ENCODE results near the gene IAPP.

The IAPP gene

GRCh38 chr12:21343636-21344035, 29.1 kb upstream of the IAPP start:
- H3K4me1 ChIP-seq (ENCODE audit: control insufficient read depth in 2 of 2, insufficient read depth in 1 of 2, low read depth in 1 of 2, low read length in 2 of 2): no peaks in the 10 kb centered on the region
- H2BK15ac ChIP-seq (ENCODE audit: low read length): no peak overlapping the region
- H3K9ac ChIP-seq (ENCODE audit: low read depth, low read length, poor library complexity): no peak overlapping the region
- H4K8ac ChIP-seq (ENCODE audit: low read depth, low read length): no peak overlapping the region
- H3K27ac ChIP-seq (replicated peaks; ENCODE audit: low read length): no peak overlapping the region
- H3K79me1 ChIP-seq (ENCODE audit: low read depth, low read length): no peaks in the 10 kb centered on the region
- no peak overlapping the region for H3K14ac ChIP-seq (ENCODE audit: low read length)
- no peaks in the 10 kb centered on the region for H3K9me3 ChIP-seq (replicated peaks in 1 of 2; ENCODE audit: control insufficient read depth in 2 of 2, insufficient read depth in 1 of 2, low read depth in 1 of 2, low read length in 2 of 2)
- H3K18ac ChIP-seq (ENCODE audit: low read length): no peak overlapping the region
- H3K4me3 ChIP-seq (ENCODE audit: low read length in 2 of 2): no peak overlapping the region
- H3K27me3 ChIP-seq (ENCODE audit: control insufficient read depth in 3 of 3, insufficient read depth in 3 of 3, low read depth in 1 of 3, low read length in 3 of 3): no peaks in the 10 kb centered on the region
- H3K36me3 ChIP-seq (replicated peaks in 1 of 2; ENCODE audit: control insufficient read depth in 2 of 2, insufficient read depth in 2 of 2, low read length in 2 of 2): no peaks in the 10 kb centered on the region
- no peak for DNase-seq (ENCODE audit: low spot score)
- H3K23ac ChIP-seq (ENCODE audit: low read depth, low read length, poor library complexity): no peak overlapping the region
- no peak overlapping the region for H3K4ac ChIP-seq (ENCODE audit: low read length)
- no peak overlapping the region for H2AK5ac ChIP-seq (ENCODE audit: low read depth, low read length)
- H2BK5ac ChIP-seq (ENCODE audit: low read length): no peak overlapping the region
- H3K4me2 ChIP-seq (ENCODE audit: insufficient read depth, low read length, poor library complexity, severe bottlenecking): no peak overlapping the region
- no peak overlapping the region for H4K91ac ChIP-seq (ENCODE audit: low read depth, low read length, poor library complexity)
- no peak overlapping the region for H2BK120ac ChIP-seq (ENCODE audit: low read depth, low read length)
- no peak overlapping the region for H2AFZ ChIP-seq (ENCODE audit: low read length)
- no peak overlapping the region for H2BK12ac ChIP-seq (ENCODE audit: low read length)

GRCh38 chr12:21346542-21347205, 26.0 kb upstream of the IAPP start:
- H3K4ac ChIP-seq (ENCODE audit: low read length): no peak overlapping the region
- H3K4me1 ChIP-seq (ENCODE audit: control insufficient read depth in 2 of 2, insufficient read depth in 1 of 2, low read depth in 1 of 2, low read length in 2 of 2): no peaks in the 10 kb centered on the region
- no peak overlapping the region for H3K23ac ChIP-seq (ENCODE audit: low read depth, low read length, poor library complexity)
- no peak overlapping the region for H3K4me3 ChIP-seq (ENCODE audit: low read length in 2 of 2)
- H2AFZ ChIP-seq (ENCODE audit: low read length): no peak overlapping the region
- H2BK12ac ChIP-seq (ENCODE audit: low read length): no peak overlapping the region
- no peak for DNase-seq (ENCODE audit: low spot score)
- no peak overlapping the region for H2BK15ac ChIP-seq (ENCODE audit: low read length)
- H2BK5ac ChIP-seq (ENCODE audit: low read length): no peak overlapping the region
- no CpG with 5 or more reads among the region's 1 CpG for whole genome bisulfite sequencing, 2 donors (ENCODE audit: extremely low coverage in 2 of 2, insufficient read length in 2 of 2, insufficient replicate concordance in 1 of 2)
- no peaks in the 10 kb centered on the region for H3K36me3 ChIP-seq (replicated peaks in 1 of 2; ENCODE audit: control insufficient read depth in 2 of 2, insufficient read depth in 2 of 2, low read length in 2 of 2)
- no peak overlapping the region for H3K18ac ChIP-seq (ENCODE audit: low read length)
- no peak overlapping the region for H2AK5ac ChIP-seq (ENCODE audit: low read depth, low read length)
- H4K8ac ChIP-seq (ENCODE audit: low read depth, low read length): no peak overlapping the region
- H3K4me2 ChIP-seq (ENCODE audit: insufficient read depth, low read length, poor library complexity, severe bottlenecking): no peak overlapping the region
- no peak overlapping the region for H3K27ac ChIP-seq (replicated peaks; ENCODE audit: low read length)
- no peak overlapping the region for H3K9ac ChIP-seq (ENCODE audit: low read depth, low read length, poor library complexity)
- H3K14ac ChIP-seq (ENCODE audit: low read length): no peak overlapping the region
- no peaks in the 10 kb centered on the region for H3K79me1 ChIP-seq (ENCODE audit: low read depth, low read length)
- no peak overlapping the region for H4K91ac ChIP-seq (ENCODE audit: low read depth, low read length, poor library complexity)
- H2BK120ac ChIP-seq (ENCODE audit: low read depth, low read length): no peak overlapping the region
- H3K9me3 ChIP-seq (replicated peaks in 1 of 2; ENCODE audit: control insufficient read depth in 2 of 2, insufficient read depth in 1 of 2, low read depth in 1 of 2, low read length in 2 of 2): no peaks in the 10 kb centered on the region
- no peaks in the 10 kb centered on the region for H3K27me3 ChIP-seq (ENCODE audit: control insufficient read depth in 3 of 3, insufficient read depth in 3 of 3, low read depth in 1 of 3, low read length in 3 of 3)

DNA sequence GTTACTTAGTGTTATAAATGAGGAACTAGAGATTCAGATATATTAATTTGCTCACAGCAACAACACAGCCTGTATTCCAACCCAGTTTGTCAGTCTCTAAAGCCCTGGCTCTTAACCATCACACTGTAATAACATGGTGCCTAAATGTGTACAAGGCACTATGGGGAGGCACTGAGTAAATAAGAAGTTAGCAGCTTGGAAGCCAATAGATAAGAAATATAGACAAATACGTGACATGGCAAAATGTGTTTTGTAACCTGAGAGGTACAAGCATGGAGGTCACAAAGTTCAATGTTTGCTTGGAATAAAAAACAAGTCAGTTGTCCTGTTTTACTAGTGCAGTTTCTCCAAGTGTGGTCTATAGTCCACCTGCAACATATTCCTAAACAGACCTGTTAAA, 21.7 kb upstream of the IAPP start:
- no CpG with 5 or more reads among the region's 1 CpG for WGBS, 2 donors (ENCODE audit: extremely low coverage in 2 of 2, insufficient read length in 2 of 2, insufficient replicate concordance in 1 of 2)
- DNase-seq (ENCODE audit: low spot score): no peak
- no peak overlapping the region for H4K91ac ChIP-seq (ENCODE audit: low read depth, low read length, poor library complexity)

DNA sequence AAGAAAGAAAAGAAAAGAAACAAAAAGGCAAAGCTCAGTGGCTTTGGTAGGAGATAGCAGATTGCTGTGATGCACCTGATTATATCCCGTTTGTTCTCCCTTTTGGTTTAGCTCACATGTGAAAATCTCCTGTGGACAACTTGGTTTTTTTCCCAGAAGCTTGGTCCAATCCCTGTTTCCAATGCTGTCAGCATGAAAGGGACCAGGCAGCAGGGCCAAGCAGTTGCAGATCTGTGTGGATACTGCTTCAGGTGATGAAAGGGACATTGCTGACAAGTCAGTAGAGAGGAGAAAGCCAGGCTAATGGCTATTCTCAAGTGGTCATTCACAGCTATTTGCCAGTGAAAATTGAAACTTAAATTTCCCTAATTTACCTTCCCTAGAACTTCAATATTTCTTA, 19.2 kb upstream of the IAPP start:
- Histone ChIP-seq H2AFZ (ENCODE audit: low read length) (no peak overlapping the region), H2BK5ac (ENCODE audit: low read length) (no peak overlapping the region), H2BK12ac (ENCODE audit: low read length) (no peak overlapping the region), H3K4me2 (ENCODE audit: insufficient read depth, low read length, poor library complexity, severe bottlenecking) (no peak overlapping the region), H4K91ac (ENCODE audit: low read depth, low read length, poor library complexity) (no peak overlapping the region), H3K27ac (replicated peaks; ENCODE audit: low read length) (no peak overlapping the region), H3K18ac (ENCODE audit: low read length) (no peak overlapping the region), H3K14ac (ENCODE audit: low read length) (no peak overlapping the region), H3K4ac (ENCODE audit: low read length) (no peak overlapping the region), H2AK5ac (ENCODE audit: low read depth, low read length) (no peak overlapping the region), H3K27me3 (ENCODE audit: control insufficient read depth in 3 of 3, insufficient read depth in 3 of 3, low read depth in 1 of 3, low read length in 3 of 3) (no peaks in the 10 kb centered on the region), H3K79me1 (ENCODE audit: low read depth, low read length) (no peaks in the 10 kb centered on the region), H3K4me3 (ENCODE audit: low read length in 2 of 2) (no peak overlapping the region), H4K8ac (ENCODE audit: low read depth, low read length) (no peak overlapping the region), H2BK120ac (ENCODE audit: low read depth, low read length) (no peak overlapping the region), H3K36me3 (replicated peaks in 1 of 2; ENCODE audit: control insufficient read depth in 2 of 2, insufficient read depth in 2 of 2, low read length in 2 of 2) (no peaks in the 10 kb centered on the region), H2BK15ac (ENCODE audit: low read length) (no peak overlapping the region), H3K4me1 (ENCODE audit: control insufficient read depth in 2 of 2, insufficient read depth in 1 of 2, low read depth in 1 of 2, low read length in 2 of 2) (no peaks in the 10 kb centered on the region), H3K23ac (ENCODE audit: low read depth, low read length, poor library complexity) (no peak overlapping the region), H3K9me3 (replicated peaks in 1 of 2; ENCODE audit: control insufficient read depth in 2 of 2, insufficient read depth in 1 of 2, low read depth in 1 of 2, low read length in 2 of 2) (no peaks in the 10 kb centered on the region), H3K9ac (ENCODE audit: low read depth, low read length, poor library complexity) (no peak overlapping the region)
- DNase-seq (ENCODE audit: low spot score): no peak
- no CpG with 5 or more reads among the region's 1 CpG for WGBS, 2 donors (ENCODE audit: extremely low coverage in 2 of 2, insufficient read length in 2 of 2, insufficient replicate concordance in 1 of 2)

More for the DNA sequence above, 21.7 kb upstream of the IAPP start:
- Histone ChIP-seq H3K9me3 (replicated peaks in 1 of 2; ENCODE audit: control insufficient read depth in 2 of 2, insufficient read depth in 1 of 2, low read depth in 1 of 2, low read length in 2 of 2) (no peaks in the 10 kb centered on the region), H2BK12ac (ENCODE audit: low read length) (no peak overlapping the region), H3K79me1 (ENCODE audit: low read depth, low read length) (no peaks in the 10 kb centered on the region), H2BK120ac (ENCODE audit: low read depth, low read length) (no peak overlapping the region), H3K4me2 (ENCODE audit: insufficient read depth, low read length, poor library complexity, severe bottlenecking) (no peak overlapping the region), H3K18ac (ENCODE audit: low read length) (no peak overlapping the region), H2AK5ac (ENCODE audit: low read depth, low read length) (no peak overlapping the region), H2BK5ac (ENCODE audit: low read length) (no peak overlapping the region), H3K4me3 (ENCODE audit: low read length in 2 of 2) (no peak overlapping the region), H3K14ac (ENCODE audit: low read length) (no peak overlapping the region), H3K23ac (ENCODE audit: low read depth, low read length, poor library complexity) (no peak overlapping the region), H3K36me3 (replicated peaks in 1 of 2; ENCODE audit: control insufficient read depth in 2 of 2, insufficient read depth in 2 of 2, low read length in 2 of 2) (no peaks in the 10 kb centered on the region), H4K8ac (ENCODE audit: low read depth, low read length) (no peak overlapping the region), H3K4me1 (ENCODE audit: control insufficient read depth in 2 of 2, insufficient read depth in 1 of 2, low read depth in 1 of 2, low read length in 2 of 2) (no peaks in the 10 kb centered on the region), H3K4ac (ENCODE audit: low read length) (no peak overlapping the region), H3K27me3 (ENCODE audit: control insufficient read depth in 3 of 3, insufficient read depth in 3 of 3, low read depth in 1 of 3, low read length in 3 of 3) (no peaks in the 10 kb centered on the region), H2AFZ (ENCODE audit: low read length) (no peak overlapping the region), H3K9ac (ENCODE audit: low read depth, low read length, poor library complexity) (no peak overlapping the region), H2BK15ac (ENCODE audit: low read length) (no peak overlapping the region), H3K27ac (replicated peaks; ENCODE audit: low read length) (no peak overlapping the region)
